ENCODE measurements around the gene UBAP2.

DNA sequence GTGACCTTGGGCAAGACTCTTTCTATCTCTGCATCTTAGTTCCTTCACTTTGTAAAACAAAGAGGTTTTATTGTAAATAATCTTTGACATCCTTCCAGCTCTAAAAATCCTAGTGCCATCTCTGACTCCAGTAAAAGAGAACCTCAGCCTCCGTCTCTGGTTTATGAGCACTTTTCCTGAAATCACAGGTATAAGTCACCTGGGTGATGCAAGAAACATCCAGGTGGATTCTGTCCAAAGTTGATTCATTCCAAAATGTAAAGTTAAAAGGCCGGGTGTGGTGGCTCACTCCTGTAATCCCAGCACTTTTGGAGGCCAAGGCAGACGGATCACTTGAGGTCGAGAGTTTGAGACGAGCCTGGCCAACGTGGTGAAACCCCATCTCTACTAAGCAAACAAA is 21.1 kb upstream of the UBAP2 start:
- TF ChIP-seq, protein P1, sequence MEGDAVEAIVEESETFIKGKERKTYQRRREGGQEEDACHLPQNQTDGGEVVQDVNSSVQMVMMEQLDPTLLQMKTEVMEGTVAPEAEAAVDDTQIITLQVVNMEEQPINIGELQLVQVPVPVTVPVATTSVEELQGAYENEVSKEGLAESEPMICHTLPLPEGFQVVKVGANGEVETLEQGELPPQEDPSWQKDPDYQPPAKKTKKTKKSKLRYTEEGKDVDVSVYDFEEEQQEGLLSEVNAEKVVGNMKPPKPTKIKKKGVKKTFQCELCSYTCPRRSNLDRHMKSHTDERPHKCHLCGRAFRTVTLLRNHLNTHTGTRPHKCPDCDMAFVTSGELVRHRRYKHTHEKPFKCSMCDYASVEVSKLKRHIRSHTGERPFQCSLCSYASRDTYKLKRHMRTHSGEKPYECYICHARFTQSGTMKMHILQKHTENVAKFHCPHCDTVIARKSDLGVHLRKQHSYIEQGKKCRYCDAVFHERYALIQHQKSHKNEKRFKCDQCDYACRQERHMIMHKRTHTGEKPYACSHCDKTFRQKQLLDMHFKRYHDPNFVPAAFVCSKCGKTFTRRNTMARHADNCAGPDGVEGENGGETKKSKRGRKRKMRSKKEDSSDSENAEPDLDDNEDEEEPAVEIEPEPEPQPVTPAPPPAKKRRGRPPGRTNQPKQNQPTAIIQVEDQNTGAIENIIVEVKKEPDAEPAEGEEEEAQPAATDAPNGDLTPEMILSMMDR (IDR thresholded peaks at IDR 0.05; ENCODE audit: insufficient read depth, low read depth, low read length), result no peak
- TF ChIP-seq EZH2 (IDR thresholded peaks at IDR 0.05; ENCODE audit: insufficient read depth, low read length), result no peak

Measured in astrocyte (in vitro differentiated cells and primary cell).